Measurements from ENCODE around the gene SLC44A4.

DNA sequence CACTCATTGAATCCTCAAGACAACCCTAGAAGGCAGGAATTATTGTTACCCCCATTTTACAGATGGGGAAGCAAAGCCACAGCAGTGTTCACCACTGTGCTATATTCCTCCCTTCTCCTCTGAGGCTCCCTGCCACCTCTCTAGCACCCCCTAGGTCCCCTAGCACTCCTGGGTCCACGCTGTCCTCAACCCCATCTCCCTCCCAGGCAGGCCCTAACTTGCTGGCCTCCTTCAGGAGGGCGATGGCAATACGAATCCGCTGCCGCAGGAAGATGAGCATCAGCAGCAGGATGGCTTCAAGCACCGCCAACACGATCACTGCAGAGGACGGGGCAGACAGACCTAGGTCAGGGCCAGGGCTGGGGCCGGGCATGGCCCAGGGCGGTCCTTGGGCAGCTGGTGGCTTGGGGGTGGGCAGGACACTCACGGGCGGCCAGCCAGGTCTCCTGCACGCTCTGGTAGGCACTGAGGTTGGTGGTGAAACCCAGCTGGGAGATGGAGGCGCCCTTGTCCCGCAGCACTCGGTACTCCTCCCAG lies 8.3 kb downstream of the SLC44A4 start:
- TF ChIP-seq POLR2A (IDR thresholded peaks at IDR 0.05) (no peak), POLR2AphosphoS5 (IDR thresholded peaks at IDR 0.05) (no peak), EP300 (IDR thresholded peaks at IDR 0.05) (no peak)
- TF ChIP-seq, protein P1, sequence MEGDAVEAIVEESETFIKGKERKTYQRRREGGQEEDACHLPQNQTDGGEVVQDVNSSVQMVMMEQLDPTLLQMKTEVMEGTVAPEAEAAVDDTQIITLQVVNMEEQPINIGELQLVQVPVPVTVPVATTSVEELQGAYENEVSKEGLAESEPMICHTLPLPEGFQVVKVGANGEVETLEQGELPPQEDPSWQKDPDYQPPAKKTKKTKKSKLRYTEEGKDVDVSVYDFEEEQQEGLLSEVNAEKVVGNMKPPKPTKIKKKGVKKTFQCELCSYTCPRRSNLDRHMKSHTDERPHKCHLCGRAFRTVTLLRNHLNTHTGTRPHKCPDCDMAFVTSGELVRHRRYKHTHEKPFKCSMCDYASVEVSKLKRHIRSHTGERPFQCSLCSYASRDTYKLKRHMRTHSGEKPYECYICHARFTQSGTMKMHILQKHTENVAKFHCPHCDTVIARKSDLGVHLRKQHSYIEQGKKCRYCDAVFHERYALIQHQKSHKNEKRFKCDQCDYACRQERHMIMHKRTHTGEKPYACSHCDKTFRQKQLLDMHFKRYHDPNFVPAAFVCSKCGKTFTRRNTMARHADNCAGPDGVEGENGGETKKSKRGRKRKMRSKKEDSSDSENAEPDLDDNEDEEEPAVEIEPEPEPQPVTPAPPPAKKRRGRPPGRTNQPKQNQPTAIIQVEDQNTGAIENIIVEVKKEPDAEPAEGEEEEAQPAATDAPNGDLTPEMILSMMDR (IDR thresholded peaks at IDR 0.05): no peak
